Measurements from ENCODE around the gene RNH1.
A peak's percentile ranks its signal among the peaks of the same experiment; 100 is the strongest.

RNH1 gene

DNA sequence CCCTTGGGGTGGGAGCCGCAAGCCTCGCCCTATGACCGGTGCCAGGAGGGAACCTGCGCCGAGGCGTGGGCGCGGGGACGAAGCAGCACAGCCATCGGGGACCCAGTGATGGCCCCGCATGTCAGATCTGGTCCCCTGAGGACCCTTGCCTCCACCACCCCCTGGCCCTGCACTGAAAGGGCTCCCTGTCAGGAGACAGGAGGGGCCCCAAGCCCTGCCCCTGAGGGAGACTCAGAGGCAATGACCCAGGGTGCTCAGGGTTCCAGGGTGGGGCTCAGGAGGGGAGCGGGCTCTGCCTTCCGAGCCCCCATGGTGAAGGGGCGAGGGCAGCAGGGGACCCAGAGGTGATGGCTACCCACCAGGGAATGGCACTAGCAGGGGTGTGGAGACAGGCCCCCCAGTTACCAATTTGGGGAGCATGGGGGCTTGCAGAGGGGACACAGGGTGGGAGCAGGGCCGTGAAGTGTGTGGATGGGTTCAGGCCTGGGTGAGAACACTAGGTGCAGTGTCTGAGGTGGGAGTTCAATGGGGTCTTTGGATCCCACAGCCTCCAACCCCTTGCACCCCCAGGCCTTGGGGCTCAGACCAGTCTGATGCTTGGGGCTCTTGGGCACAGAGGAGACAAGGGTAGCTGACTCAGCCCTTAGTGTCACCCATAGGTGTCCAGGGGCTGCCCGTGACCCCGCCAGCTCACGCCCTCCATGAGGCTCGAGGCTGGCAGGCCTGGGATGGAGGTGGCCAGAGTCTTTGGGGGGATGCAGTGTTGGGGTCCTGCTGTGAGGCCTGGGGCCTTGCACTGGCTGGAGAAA lies 30.8 kb upstream of the RNH1 start:
- DNase-seq (ENCODE audit: low spot score), result no peak

DNA sequence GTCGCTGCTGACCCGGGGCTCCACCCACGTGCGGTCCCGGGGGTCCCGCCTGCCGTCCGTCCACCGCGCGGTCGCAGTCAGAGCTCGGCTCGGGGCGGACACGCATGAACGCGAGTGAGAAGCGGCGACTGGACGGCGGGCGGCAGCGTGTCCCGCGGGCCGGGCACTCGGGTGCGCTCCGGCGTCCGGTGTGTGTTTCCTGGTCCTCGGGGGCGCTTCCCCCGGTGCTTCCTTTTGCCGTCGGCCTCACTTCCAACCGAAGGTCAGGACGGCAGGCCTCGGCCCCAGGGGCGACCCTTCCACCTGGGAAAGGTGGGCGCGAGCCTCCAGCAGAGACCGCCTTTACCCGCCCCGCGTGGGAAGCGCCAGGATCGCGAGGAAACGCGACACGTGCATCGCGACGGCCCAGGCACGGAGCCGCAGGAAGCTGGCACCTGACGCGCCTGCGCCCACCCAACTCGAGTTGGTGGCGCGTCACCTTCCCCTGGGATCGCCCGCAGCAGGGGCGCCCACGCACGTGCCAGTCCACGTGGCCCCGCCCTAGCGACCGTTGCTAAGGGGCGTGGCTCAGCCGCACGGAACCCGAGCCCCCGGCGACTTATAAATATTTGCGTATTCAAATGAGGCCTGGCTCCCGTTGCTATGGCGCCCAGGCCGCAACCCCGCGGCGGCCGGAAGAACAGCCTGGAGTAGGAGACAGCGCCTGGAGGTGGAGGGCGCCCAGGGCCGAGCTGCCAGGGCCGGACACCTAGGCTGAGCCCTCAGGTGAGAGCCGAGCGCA lies 30.0 kb upstream of the RNH1 start, which contains the start of gene LRRC56:
LRRC56 (plus strand) TSS at position 687 of the 781 bp plus-strand sequence. CDS start 3,158 bp downstream, outside the sequence.
- DNase-seq (ENCODE audit: low spot score), result peak; percentile 97

GRCh38 chr11:535519-536454 lies 28.7 kb upstream of the RNH1 start, which contains the start of gene HRAS:
TSS of gene HRAS (minus strand) at chr11:535576.
- DNase-seq (ENCODE audit: low spot score), result peak; percentile 99

GRCh38 chr11:535210-535518 lies 28.1 kb upstream of the RNH1 start:
- no peak for DNase-seq (ENCODE audit: low spot score)

- no peak for DNase-seq (ENCODE audit: low spot score)
These were observed 27.6 kb upstream of the RNH1 start for GRCh38 chr11:534396-535209.

- DNase-seq (ENCODE audit: low spot score), result no peak
These were observed 26.7 kb upstream of the RNH1 start for GRCh38 chr11:533586-534395.

GRCh38 chr11:532986-533585 lies 26.0 kb upstream of the RNH1 start:
- no peak for DNase-seq (ENCODE audit: low spot score)

- DNase-seq (ENCODE audit: low spot score), result no peak
These were observed 25.5 kb upstream of the RNH1 start for GRCh38 chr11:532527-532985.

- DNase-seq (ENCODE audit: low spot score), result no peak
These were observed 25.0 kb upstream of the RNH1 start for GRCh38 chr11:531919-532526.

GRCh38 chr11:530960-531831 lies 24.2 kb upstream of the RNH1 start:
- DNase-seq (ENCODE audit: low spot score), result no peak

DNA sequence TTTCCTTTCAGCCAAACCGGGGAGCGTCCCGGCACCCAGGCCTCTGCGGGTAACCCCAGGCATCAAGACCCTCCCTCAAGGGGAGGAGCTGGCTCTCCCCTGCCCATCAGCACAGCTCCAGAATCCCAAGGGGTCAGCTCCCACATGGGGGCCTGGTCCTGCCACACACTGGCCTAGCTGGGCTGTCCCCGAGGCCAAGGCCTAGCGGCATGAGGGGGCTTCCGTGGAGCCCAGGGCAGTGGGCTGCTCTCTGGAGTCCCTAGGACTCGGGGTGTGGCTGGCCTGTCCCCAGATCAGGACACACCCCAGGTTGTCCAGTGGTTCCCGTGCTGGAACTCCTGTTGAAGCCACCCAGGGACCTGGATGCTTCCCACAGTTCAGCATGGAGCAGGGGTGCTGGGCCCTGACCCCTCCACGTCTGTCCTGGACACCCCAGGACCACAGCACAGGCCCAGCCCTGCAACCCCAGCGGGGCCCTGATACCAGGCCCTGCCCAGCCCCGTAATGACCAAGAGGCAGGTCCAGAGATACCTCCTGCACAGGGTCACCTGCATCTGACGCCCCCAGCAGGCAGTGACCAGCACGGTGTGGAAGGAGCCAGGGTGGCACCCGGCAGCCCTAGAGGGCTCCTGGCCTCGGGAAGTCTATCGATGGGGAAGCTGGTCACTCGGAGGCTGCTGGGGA lies 22.8 kb upstream of the RNH1 start:
- no peak for DNase-seq (ENCODE audit: low spot score)

DNA sequence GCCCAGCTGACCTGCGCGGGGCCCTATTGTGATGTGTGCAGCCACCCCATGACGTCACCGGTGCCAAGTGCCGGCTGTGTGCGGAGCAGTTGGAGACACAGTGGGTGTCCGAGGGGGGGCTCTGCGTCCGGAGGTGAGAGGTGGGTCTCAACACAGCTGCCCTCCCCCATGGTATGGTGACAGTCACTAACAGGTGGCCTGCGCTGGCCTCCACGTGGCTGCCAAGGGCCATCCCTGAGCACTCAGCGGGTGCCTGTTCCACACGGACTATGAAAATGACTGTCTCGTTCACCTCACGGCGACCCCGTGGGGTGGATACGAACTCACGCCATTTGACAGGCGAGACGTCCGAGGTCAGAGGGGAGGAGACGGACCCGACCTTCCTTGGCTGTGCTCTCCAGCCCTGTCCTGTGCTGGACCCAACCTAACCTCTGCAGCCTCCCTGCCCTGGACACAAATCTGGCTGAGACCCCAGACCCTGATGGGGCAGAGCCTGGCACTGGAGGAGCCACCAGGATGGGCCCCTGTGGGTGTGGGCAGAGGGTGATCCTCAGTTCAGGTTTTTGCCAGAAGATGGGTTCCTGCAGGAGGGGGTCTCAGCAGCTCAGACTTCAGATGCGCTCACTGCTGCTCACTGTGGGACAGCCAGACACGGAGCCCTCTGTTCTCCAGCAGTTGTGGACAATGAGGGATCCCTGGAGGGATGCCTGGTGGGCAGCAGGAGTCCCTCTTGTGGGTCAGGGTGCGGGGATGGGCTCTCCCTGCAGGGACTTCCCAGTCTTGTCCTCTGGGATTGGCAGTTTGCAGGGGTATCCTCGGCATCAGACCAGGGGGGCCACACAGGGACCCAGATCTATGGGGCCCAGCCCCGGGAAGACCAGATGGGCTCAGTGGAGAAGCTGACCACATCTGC lies 22.0 kb upstream of the RNH1 start:
- no peak for DNase-seq (ENCODE audit: low spot score)

- no peak for DNase-seq (ENCODE audit: low spot score)
These were observed 21.2 kb upstream of the RNH1 start for GRCh38 chr11:528166-528814.

GRCh38 chr11:526192-526591 lies 19.1 kb upstream of the RNH1 start:
- DNase-seq (ENCODE audit: low spot score), result no peak

DNA sequence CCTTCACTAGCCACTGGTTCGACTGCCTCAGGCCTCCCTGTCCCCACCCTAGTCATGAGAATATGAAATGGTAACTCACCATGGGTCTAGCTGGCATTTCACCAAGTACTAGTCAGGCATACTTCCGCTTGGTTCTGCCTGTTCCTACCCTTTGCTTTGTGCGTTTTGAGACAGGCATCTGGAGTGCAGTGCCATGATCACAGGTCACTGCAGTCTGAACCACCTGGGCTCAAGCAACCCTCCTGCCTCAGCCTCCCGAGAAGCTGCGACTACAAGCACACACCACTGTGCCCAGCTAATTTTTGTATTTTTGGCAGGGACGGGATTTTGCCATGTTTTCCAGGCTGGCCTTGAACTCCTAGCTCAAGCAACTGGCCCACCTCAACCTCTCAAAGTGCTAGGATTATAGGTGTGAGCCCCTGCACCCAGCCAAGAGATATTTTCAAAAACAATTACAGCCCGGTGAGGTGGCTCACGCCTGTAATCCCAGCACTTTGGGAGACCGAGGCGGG lies 14.2 kb upstream of the RNH1 start:
- DNase-seq (ENCODE audit: low spot score), result no peak
